OCI-LY3 (cell line): Measurements from ENCODE around the gene AKAP11.
"Not testable (repeated sequence)": the region's sequence is repeated elsewhere in the genome, so short reads cannot be mapped to it uniquely, and the experiment has no call there.

Source experiments
- EZH2phosphoT487 ChIP-seq: fragments of 200-600 bp; shearing (Covaris generic); IDR thresholded peaks from 2 replicates; pipeline ENCODE4 v1.6.1; 2018; ENCODE audit warnings: antibody characterized with exemption, mixed run types, low read depth
- TF ChIP-seq, protein P1 (sequence below): fragments of 200-600, 300-600 bp; sonication (generic); IDR thresholded peaks from 2 replicates; pipeline ENCODE4 v1.5.1; 2014; ENCODE audit warnings: antibody characterized with exemption, low read length, low read depth

DNA sequence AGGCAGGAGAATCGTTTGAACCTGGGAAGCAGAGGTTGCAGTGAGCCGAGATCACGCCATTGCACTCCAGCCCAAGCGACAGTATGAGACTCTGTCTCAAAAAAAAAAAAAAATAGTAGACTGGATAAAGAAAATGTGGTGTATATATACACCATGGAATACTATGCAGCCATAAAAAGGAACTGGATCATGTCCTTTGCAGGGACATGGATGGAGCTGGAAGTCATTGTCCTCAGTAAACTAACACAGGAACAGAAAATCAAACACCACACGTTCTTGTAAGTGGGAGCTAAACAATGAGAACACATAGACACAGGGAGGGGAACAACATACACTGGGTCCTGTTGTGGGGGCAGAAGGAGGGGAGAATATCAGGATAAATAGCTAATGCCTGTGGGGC lies 45.2 kb upstream of the AKAP11 start:
- TF ChIP-seq, protein P1, sequence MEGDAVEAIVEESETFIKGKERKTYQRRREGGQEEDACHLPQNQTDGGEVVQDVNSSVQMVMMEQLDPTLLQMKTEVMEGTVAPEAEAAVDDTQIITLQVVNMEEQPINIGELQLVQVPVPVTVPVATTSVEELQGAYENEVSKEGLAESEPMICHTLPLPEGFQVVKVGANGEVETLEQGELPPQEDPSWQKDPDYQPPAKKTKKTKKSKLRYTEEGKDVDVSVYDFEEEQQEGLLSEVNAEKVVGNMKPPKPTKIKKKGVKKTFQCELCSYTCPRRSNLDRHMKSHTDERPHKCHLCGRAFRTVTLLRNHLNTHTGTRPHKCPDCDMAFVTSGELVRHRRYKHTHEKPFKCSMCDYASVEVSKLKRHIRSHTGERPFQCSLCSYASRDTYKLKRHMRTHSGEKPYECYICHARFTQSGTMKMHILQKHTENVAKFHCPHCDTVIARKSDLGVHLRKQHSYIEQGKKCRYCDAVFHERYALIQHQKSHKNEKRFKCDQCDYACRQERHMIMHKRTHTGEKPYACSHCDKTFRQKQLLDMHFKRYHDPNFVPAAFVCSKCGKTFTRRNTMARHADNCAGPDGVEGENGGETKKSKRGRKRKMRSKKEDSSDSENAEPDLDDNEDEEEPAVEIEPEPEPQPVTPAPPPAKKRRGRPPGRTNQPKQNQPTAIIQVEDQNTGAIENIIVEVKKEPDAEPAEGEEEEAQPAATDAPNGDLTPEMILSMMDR = not testable (repeated sequence)
- TF ChIP-seq EZH2phosphoT487 = not testable (repeated sequence)
